Vagina (tissue), 2 donors: Measurements from ENCODE around the gene SYMPK. TPM values are rescaled to one million over a fixed set of nuclear protein-coding genes. Genes with fewer than 3 reads are reported as not detected.

Experiments
- DNase-seq, 2 donors: peaks; one replicate each; pipeline ENCODE4 v3.0.0-alpha.2; 2017; ENCODE audit errors: extremely low spot score in 2 of 2
- H3K27ac ChIP-seq: fragments of 200-600 bp; sonication (generic); one replicate; pipeline ENCODE4 v1.5.1; 2019
- H3K27me3 ChIP-seq: fragments of 200-600 bp; sonication (generic); one replicate; pipeline ENCODE4 v1.5.1; 2019
- H3K36me3 ChIP-seq, 2 donors: fragments of 200-600 bp; sonication (generic); one replicate each; pipeline ENCODE4 v1.5.1; 2017 to 2019
- H3K4me1 ChIP-seq: fragments of 200-600 bp; sonication (generic); one replicate; pipeline ENCODE4 v1.5.1; 2019
- H3K4me3 ChIP-seq, 2 donors: fragments of 200-600 bp; sonication (generic); 1 replicate in 1 of 2; 2 replicates in 1 of 2; pipeline ENCODE4 v1.5.1; 2016 to 2019
- H3K9me3 ChIP-seq: fragments of 200-600 bp; sonication (generic); one replicate; pipeline ENCODE4 v1.5.1; 2019
- POLR2A ChIP-seq, 2 donors: fragments of 450-650 bp; IDR thresholded peaks; one replicate each; pipeline ENCODE4 v1.6.1; 2017; ENCODE audit warnings: antibody characterized with exemption in 2 of 2, mild to moderate bottlenecking in 2 of 2, moderate library complexity in 2 of 2
- POLR2AphosphoS5 ChIP-seq, 2 donors: sonication (generic); formaldehyde crosslinking; IDR thresholded peaks; one replicate each; pipeline ENCODE4 v1.9.0; 2017; ENCODE audit warnings: antibody characterized with exemption in 2 of 2, mild to moderate bottlenecking in 2 of 2, low read depth in 1 of 2; ENCODE audit not compliant: insufficient read depth in 1 of 2
- intact Hi-C: fragments of 100-400 bp; cut with DNase I; formaldehyde crosslinking; loops from one replicate; pipeline ENCODE4 v1.15.1; 2023
- total RNA-seq: library from RNA; depleted of rRNA; stranded (reverse); fragments of >200 nt; gene quantifications from one replicate; pipeline ENCODE4 v1.2.3, GENCODE V29; 2016
- TF ChIP-seq, protein P1 (sequence below), 3 experiments: fragments of 450-650 bp in 2 of 3; fragments of 200-600 bp in 1 of 3; sonication (generic) in 1 of 3; IDR thresholded peaks; one replicate each; pipeline ENCODE4 v1.5.1; 2017 to 2019; ENCODE audit warnings: antibody characterized with exemption in 3 of 3, mild to moderate bottlenecking in 2 of 3, moderate library complexity in 2 of 3

Gene SYMPK
- total RNA-seq, 1 donor from 2014 or later = 43.2 TPM

DNA sequence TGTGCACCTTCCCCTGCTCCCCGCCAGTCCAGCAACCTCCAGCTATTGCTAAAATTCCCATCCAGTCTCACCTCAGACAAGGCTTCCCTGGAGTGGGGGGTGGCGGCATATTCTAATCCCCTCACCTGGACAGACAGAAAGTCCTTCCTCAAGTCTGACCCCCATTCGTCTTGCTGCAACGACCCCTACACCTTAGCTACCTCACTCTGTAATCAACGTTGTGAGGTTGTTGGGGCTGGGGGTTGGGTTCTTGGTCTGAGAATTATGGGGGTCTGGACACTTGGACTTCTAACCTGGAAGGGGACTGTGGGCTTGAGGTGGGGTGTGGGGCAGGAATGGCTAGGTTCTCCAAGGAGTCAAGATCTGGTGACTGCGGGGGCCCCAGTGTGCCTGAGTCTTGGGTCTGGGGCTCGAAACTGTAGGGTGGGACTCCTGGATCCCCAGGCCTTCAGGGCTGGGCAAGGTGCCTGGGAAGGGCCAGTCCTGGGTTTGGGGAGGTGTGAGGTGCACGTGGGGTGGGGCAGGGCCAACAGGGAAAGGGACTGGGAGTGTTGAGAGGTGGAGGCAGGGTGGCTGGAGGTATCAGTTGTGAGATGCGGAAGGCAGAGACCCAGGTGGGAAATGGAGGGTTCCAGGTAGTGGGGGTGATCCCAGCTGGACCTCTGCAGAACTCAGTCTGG is 2.5 kb upstream of the SYMPK start:
- Histone ChIP-seq H3K4me3 (no peak overlapping the region), H3K4me1 (peaks cover 33% of the 10 kb centered on the region), H3K9me3 (no peaks in the 10 kb centered on the region), H3K36me3 (no peaks in the 10 kb centered on the region), H3K27ac (no peak overlapping the region), H3K27me3 (peaks cover 10% of the 10 kb centered on the region)
- DNase-seq = peak in 1 of 2 donors; percentile 78
- intact Hi-C loops = no loop called here
- no peak for TF ChIP-seq POLR2AphosphoS5 (IDR thresholded peaks at IDR 0.05; ENCODE audit: insufficient read depth in 1 of 2, low read depth in 1 of 2)
- TF ChIP-seq POLR2A (IDR thresholded peaks at IDR 0.05) = no peak
- TF ChIP-seq, protein P1, sequence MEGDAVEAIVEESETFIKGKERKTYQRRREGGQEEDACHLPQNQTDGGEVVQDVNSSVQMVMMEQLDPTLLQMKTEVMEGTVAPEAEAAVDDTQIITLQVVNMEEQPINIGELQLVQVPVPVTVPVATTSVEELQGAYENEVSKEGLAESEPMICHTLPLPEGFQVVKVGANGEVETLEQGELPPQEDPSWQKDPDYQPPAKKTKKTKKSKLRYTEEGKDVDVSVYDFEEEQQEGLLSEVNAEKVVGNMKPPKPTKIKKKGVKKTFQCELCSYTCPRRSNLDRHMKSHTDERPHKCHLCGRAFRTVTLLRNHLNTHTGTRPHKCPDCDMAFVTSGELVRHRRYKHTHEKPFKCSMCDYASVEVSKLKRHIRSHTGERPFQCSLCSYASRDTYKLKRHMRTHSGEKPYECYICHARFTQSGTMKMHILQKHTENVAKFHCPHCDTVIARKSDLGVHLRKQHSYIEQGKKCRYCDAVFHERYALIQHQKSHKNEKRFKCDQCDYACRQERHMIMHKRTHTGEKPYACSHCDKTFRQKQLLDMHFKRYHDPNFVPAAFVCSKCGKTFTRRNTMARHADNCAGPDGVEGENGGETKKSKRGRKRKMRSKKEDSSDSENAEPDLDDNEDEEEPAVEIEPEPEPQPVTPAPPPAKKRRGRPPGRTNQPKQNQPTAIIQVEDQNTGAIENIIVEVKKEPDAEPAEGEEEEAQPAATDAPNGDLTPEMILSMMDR (IDR thresholded peaks at IDR 0.05) = no peak

DNA sequence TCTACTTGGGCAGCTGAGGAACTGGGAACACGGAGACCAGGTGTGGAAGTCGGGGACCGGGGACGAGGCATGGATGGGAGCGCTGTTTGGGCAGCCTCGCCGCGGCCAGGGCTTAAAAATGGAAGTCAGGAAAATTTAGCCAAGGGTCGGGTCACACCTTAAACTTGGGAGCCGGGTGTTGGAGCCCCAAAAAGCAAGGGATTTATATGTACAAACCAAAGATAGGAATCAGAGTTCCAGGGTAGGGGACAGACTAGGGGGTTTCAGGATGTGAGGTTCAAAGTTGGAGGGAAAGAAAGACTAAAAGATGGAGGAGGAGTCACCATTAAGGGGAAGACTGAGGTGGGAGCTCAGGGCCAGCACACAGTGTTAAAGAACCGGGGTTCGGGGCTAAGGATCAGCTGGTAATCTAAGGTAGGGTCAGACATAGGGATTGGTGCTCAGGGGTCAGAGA is 1.7 kb upstream of the SYMPK start:
- Histone ChIP-seq H3K4me1 (peaks cover 33% of the 10 kb centered on the region), H3K27ac (no peak overlapping the region), H3K9me3 (no peaks in the 10 kb centered on the region), H3K4me3 (peak overlapping the region; percentile 96 to 98), H3K27me3 (peaks cover 10% of the 10 kb centered on the region), H3K36me3 (no peaks in the 10 kb centered on the region)
- no peak for DNase-seq
- TF ChIP-seq POLR2A (IDR thresholded peaks at IDR 0.05) (no peak), POLR2AphosphoS5 (IDR thresholded peaks at IDR 0.05; ENCODE audit: insufficient read depth in 1 of 2, low read depth in 1 of 2) (no peak)
- TF ChIP-seq, protein P1 (IDR thresholded peaks at IDR 0.05) = no peak
- intact Hi-C loops = no loop called here

DNA sequence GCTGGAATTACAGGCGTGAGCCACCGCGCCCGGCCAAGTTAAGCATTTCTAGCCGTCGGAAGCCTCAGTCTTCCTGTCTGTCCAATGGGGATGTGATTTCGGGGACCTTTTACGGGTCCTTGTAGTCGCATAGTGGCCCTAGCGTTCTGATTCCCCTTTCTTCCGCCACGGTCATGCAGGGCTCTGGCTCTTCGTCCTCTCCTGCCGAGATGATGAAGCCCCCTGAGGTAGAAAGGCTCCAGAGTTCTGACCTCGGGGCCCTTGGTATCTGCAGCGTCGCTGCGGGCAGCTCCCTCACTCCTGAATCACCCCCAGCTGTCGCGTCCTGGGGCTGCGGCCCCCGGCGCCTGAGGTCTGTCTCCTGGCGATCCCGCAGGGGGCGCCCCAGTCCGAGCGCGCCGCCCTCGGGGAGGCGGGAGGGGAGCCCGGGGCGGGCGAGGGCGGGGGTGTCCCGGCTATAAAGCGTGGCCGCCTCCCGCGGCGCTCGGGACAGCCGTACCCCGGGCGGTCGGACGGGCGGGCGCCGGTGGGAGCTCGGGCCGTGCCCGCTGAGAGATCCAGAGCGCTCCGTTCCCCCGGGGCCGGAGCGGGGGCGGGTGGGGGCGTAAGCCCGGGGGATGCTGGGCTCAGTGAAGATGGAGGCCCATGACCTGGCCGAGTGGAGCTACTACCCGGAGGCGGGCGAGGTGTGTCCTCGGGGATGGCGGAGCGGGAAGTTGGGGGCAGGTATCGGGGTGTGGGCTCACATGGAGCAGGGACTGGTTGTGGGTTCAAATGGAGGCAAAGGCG is 1.1 kb upstream of the SYMPK start, which contains the start of gene FOXA3:
FOXA3 (plus strand) TSS at position 487 of the 789 bp plus-strand sequence; CDS start at position 618, 131 bp downstream.
- Histone ChIP-seq H3K4me1 (peaks cover 33% of the 10 kb centered on the region), H3K27me3 (peaks cover 10% of the 10 kb centered on the region), H3K9me3 (no peaks in the 10 kb centered on the region), H3K36me3 (peaks cover 0 to 4% of the 10 kb centered on the region in 2 donors), H3K4me3 (peak within 1 kb of the TSS; percentile 96 to 98), H3K27ac (no peak within 1 kb of the TSS)
- intact Hi-C loops = no loop called here
- peak in 1 of 2 donors; percentile 82 for DNase-seq
- TF ChIP-seq POLR2A (IDR thresholded peaks at IDR 0.05) (no peak), POLR2AphosphoS5 (IDR thresholded peaks at IDR 0.05; ENCODE audit: insufficient read depth in 1 of 2, low read depth in 1 of 2) (no peak)
- TF ChIP-seq, protein P1 (IDR thresholded peaks at IDR 0.05) = peak; percentile 28 to 40 (median 38)

DNA sequence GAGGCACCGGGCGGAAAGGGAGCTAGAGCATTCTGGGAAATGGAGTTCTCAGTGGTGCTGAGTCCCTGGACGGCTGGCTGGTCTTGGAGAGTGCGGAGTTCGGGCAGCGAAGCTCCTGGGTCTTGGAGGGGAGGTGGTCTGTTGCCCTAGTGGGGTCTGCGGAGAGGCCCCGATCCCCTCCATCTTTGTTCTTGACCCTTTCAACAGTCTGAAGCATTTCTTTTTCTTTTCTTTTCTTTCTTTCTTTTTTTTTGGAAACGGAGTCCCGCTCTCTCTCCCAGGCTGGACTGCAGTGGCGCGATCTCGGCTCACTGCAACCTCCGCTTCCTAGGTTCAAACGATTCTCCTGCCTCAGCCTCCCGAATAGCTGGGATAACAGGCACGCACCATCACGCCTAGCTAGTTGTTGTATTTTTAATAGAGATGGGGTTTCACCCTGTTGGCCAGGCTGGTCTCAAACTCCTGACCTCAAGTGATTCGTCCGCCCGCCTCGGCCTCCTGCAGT is 440 bp upstream of the SYMPK start:
- H3K27ac ChIP-seq = no peak overlapping the region
- peak overlapping the region; percentile 96 to 98 for H3K4me3 ChIP-seq
- H3K36me3 ChIP-seq = peaks cover 0 to 6% of the 10 kb centered on the region in 2 donors
- DNase-seq = no peak
- TF ChIP-seq, protein P1 (IDR thresholded peaks at IDR 0.05) = no peak
- no peak for TF ChIP-seq POLR2A (IDR thresholded peaks at IDR 0.05)
- no peak for TF ChIP-seq POLR2AphosphoS5 (IDR thresholded peaks at IDR 0.05; ENCODE audit: insufficient read depth in 1 of 2, low read depth in 1 of 2)
- intact Hi-C loops = no loop called here
- H3K27me3 ChIP-seq = peaks cover 10% of the 10 kb centered on the region
- H3K4me1 ChIP-seq = peaks cover 33% of the 10 kb centered on the region
- H3K9me3 ChIP-seq = no peaks in the 10 kb centered on the region
